Mammary epithelial cell (primary cell): ENCODE results near the gene KCP.

Experiments
- CTCF ChIP-seq, 2 donors: IDR thresholded peaks in 1 of 2; conservative IDR thresholded peaks in 1 of 2; 2 replicates each; pipeline ENCODE4 v1.5.1; 2011 to 2012; ENCODE audit warnings: inconsistent platforms in 2 of 2, low read length in 2 of 2, mild to moderate bottlenecking in 2 of 2, control low read depth in 1 of 2, low read depth in 1 of 2; ENCODE audit not compliant: insufficient read depth in 1 of 2; ENCODE audit errors: extremely low read depth in 1 of 2
- EZH2 ChIP-seq: IDR thresholded peaks from 2 replicates; pipeline ENCODE4 v1.6.1; 2012; ENCODE audit warnings: low read length, inconsistent platforms, borderline replicate concordance

GRCh38 chr7:128849156-128849515 is 61.4 kb downstream of the KCP start:
- no peak for TF ChIP-seq CTCF (conservative IDR thresholded peaks at IDR 0.05 in 1 of 2, IDR thresholded peaks at IDR 0.05 in 1 of 2; ENCODE audit: extremely low read depth in 1 of 2, insufficient read depth in 1 of 2, low read depth in 1 of 2, low read length in 2 of 2)
- TF ChIP-seq EZH2: no peak
